WI38 (cell line): Measurements from ENCODE around the gene GALNTL6.

Experiments
- H3K4me3 ChIP-seq: 2 replicates; pipeline ENCODE4 v1.5.1; 2011; ENCODE audit warnings: low read depth, mild to moderate bottlenecking, control low read depth, low read length
- TF ChIP-seq, protein P1 (sequence below): IDR thresholded peaks from 2 replicates; pipeline ENCODE4 v1.5.1; 2012; ENCODE audit warnings: low read depth, mild to moderate bottlenecking, control low read depth, low read length

The GALNTL6 gene

DNA sequence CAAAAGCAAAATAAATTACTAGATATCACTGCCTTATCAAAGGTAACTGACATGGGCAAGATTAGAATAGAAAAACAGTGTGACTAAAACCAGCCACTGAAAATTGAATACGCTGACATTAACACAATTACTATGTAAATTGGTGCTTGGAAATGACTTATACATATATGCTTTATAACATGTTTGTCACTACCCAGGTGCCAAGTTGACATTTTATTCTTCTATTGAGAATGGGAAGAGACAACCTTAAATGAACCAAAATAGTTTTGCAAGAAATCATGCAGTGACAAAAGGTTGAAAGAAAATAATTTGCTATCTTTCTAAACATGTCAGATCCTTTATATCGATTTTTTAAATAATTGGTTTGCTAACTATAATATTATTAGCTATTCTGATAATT lies 510.1 kb downstream of the GALNTL6 start:
- no peak overlapping the region for H3K4me3 ChIP-seq
- TF ChIP-seq, protein P1, sequence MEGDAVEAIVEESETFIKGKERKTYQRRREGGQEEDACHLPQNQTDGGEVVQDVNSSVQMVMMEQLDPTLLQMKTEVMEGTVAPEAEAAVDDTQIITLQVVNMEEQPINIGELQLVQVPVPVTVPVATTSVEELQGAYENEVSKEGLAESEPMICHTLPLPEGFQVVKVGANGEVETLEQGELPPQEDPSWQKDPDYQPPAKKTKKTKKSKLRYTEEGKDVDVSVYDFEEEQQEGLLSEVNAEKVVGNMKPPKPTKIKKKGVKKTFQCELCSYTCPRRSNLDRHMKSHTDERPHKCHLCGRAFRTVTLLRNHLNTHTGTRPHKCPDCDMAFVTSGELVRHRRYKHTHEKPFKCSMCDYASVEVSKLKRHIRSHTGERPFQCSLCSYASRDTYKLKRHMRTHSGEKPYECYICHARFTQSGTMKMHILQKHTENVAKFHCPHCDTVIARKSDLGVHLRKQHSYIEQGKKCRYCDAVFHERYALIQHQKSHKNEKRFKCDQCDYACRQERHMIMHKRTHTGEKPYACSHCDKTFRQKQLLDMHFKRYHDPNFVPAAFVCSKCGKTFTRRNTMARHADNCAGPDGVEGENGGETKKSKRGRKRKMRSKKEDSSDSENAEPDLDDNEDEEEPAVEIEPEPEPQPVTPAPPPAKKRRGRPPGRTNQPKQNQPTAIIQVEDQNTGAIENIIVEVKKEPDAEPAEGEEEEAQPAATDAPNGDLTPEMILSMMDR, result no peak

DNA sequence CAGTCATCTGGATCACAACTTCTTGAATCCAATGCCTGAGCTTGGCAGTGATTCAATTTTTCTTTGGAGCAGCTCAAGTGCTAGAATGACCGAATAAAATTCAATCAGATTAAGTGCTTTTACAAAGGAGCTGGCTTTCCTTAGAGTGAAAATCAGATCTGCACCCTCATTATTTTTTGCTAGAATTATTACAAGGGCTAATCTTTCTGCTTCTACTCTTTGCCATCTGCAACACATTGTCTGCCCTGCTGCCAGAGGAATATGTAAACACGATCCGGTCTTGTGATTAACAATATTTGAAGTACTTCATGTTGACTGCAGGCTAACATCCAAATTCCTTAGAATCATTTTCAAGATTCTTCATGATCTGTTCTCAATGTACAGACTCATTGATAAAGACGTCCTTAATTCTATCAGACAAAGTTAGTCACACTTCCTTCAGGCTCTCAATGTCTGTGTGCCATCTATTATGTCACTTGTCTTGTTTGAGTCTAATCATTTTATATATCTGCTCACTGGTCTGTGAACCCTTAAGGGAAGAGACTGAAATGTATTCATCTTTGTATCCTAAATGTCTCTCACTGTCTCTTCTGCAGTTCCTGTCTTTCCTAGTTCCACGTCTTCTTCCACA lies 531.2 kb downstream of the GALNTL6 start:
- H3K4me3 ChIP-seq, result no peak overlapping the region
- TF ChIP-seq, protein P1, result no peak

DNA sequence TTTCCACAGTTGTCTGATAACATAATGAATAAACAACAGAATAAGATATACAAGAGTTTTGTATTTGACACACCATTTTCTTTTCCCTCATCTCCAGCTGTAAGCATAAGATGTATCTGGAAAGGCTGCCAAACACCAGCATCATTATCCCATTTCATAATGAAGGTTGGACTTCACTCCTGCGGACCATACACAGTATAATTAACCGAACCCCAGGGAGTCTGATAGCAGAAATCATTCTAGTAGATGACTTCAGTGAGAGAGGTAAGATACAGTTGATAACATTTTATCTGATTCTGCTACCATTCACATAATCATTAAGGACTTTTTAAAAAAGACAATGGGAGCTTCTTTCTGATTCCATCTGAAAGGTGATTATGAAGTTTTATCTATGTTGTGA lies 535.2 kb downstream of the GALNTL6 start:
- no peak overlapping the region for H3K4me3 ChIP-seq
- TF ChIP-seq, protein P1, result no peak

DNA sequence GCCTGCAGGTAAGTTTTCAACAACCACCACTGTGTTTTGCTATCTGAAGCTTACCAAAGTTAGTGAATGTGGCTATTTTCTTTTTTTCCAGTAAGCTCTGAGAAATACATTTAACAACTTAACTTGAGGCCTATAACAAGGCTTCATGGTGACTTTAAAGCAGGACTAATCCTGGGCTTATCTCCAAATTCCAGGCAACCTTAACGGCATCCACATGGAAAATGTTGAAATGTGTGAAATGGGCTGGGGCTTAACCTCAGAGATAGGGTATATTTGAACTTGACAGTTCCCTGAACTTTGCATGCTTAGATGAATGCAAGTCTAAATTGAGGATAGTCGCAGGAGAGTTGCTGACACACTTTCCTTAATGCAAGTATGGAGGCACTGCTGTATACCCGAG lies 539.2 kb downstream of the GALNTL6 start:
- H3K4me3 ChIP-seq, result no peak overlapping the region
- TF ChIP-seq, protein P1, result no peak

DNA sequence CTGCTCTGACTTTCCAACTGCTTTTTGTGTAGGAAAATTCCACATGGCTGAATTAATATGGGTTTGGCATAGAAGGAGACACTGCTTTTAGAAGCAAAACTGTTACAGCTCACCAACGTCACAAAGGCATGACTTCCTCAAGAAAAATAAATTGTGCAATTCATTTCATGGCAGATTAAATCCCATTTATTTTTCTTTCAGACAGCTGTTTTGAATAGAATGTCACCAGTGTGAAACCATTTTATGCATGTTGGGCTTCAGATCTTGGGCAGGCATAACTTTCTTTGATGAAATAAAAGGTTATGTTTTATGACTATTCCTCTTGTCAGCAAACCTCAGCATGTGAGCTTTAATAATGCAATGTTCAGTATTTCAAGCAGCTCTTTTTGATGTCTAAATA lies 542.8 kb downstream of the GALNTL6 start:
- H3K4me3 ChIP-seq, result no peak overlapping the region
- TF ChIP-seq, protein P1, result no peak

DNA sequence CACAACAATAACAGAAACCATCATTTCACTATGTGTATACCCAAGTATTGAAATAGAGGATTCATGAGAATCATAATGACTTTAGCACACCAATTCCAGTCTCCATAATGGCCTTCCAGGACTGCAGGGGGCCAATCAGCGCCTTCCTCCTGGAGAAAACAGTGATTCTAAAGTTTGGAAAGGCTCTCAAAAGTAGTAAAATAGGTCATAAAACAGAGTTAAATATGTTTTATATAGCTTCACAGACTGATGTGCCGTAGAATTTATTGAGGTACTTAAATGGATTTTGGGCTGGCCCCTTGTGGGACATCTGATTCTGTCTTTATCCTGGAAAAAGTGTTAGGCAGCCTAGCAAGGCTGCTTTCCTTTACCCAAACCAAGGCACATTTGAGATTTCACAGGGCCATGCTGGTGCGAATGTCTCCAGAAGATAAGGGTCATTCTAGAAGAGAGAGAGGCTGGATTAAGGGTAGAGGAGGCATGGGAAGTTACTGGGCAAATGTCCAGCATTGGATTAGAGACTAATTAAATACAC lies 543.9 kb downstream of the GALNTL6 start:
- TF ChIP-seq, protein P1, result no peak

DNA sequence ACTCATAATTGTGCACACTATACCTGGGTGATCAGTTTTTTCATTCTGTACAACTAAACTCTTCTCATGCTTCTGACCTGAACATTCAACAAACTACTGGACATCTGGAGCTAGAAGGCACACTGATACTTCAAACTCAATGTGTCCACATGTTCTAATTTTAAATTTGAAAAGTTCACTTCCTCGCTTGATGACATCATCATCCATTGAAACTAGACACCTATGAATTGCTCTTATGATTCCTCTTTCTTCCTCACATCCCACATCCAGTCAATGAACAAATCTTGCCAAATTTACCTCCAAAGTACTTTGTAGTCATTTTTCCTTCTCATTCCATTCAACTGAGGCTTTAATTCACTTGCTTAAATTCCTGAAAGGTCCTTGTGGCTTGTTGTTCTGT lies 549.4 kb downstream of the GALNTL6 start:
- TF ChIP-seq, protein P1, result no peak
- no peak overlapping the region for H3K4me3 ChIP-seq

More for the DNA sequence above, 543.9 kb downstream of the GALNTL6 start:
- no peak overlapping the region for H3K4me3 ChIP-seq
